GM10266 (cell line): ENCODE measurements around the gene FNDC3B.
A peak's percentile ranks its signal among the peaks of the same experiment; 100 is the strongest.

Experiments used
- DNase-seq: peaks from one replicate; pipeline ENCODE4 v3.0.0; 2012; ENCODE audit errors: extremely low spot score
- TF ChIP-seq, protein P1 (sequence below): IDR thresholded peaks from 2 replicates; pipeline ENCODE4 v1.5.1; 2012; ENCODE audit warnings: mild to moderate bottlenecking, low read depth; ENCODE audit not compliant: control insufficient read depth, insufficient read depth; ENCODE audit errors: missing control alignments

FNDC3B gene

DNA sequence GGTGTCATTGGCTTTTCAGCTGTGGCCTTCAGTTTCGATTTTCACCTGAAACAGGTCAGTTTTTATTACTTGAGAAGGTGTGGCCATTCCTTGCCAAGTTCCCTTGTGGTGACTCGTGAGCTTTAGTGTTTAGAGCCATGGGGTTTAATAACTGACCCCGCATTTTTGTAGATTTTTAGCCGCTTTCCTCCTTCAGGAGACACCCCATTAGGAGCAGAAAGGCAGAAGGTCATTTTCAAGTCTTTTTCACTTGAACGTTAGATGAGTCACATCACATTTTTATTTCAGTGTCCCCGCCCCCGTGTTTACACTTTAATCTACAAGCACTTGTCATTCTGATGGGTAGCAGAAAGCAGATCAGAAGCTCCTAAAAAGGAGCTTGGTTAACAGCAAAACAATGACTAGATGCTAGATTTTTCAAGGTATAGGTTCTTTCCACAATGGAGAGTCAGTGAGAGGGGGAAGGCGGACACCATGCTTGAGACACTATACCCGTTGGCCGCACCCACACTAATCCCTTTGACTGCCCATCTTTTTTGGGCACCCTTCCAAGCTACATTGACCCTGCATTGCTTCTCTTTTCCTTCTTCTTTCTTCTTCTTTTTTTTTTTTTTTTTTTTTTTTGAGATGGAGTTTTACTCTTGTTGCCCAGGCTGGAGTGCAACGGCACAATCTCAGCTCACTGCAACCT lies 276.2 kb downstream of the FNDC3B start:
- no peak for DNase-seq
- TF ChIP-seq, protein P1, sequence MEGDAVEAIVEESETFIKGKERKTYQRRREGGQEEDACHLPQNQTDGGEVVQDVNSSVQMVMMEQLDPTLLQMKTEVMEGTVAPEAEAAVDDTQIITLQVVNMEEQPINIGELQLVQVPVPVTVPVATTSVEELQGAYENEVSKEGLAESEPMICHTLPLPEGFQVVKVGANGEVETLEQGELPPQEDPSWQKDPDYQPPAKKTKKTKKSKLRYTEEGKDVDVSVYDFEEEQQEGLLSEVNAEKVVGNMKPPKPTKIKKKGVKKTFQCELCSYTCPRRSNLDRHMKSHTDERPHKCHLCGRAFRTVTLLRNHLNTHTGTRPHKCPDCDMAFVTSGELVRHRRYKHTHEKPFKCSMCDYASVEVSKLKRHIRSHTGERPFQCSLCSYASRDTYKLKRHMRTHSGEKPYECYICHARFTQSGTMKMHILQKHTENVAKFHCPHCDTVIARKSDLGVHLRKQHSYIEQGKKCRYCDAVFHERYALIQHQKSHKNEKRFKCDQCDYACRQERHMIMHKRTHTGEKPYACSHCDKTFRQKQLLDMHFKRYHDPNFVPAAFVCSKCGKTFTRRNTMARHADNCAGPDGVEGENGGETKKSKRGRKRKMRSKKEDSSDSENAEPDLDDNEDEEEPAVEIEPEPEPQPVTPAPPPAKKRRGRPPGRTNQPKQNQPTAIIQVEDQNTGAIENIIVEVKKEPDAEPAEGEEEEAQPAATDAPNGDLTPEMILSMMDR: no peak

- TF ChIP-seq, protein P1: no peak
- no peak for DNase-seq
Measured at GRCh38 chr3:172316758-172317157, 277.4 kb downstream of the FNDC3B start.

DNA sequence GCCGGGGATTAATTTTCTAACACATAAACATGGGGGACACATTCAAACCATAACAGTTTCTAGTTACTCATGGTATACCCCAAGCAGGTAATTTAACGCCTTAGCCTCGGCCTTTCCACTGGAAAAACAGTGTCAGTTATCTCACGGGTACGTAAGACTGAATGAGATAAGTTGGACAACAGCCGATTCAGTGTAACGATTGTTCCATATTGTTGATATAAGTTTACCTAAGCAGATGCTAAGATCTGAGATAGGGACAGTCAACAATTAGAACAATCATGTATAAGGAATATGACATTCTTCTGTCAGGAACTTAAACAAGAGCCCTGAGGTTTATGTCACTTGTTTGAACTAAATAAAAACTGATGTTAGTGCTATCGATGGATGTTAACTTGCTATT lies 278.1 kb downstream of the FNDC3B start:
- no peak for DNase-seq
- TF ChIP-seq, protein P1: no peak

- peak; percentile 54 for DNase-seq
- TF ChIP-seq, protein P1: no peak
Measured at GRCh38 chr3:172317984-172318383, 278.6 kb downstream of the FNDC3B start.

- TF ChIP-seq, protein P1: no peak
- DNase-seq: no peak
Measured at GRCh38 chr3:172319595-172319994, 280.2 kb downstream of the FNDC3B start.

DNA sequence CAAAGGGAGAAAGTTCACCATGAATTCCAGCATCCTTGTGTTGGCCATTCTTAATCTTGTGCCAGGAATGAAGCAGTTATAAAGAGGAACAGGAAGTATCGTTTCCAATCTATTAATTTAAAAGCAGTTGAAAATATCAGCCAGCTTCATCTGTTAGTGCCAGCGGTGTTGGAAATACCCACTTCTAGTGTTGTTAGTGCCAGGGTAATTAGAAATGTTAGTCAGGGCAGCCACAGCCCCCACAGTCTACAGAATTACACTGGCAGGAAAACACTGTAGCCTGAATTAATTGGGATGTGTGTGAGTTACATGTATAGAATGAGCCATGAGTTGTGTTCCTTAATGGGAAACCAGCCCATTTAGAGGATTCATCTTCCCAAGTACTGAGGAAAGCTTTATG lies 281.1 kb downstream of the FNDC3B start:
- no peak for DNase-seq
- TF ChIP-seq, protein P1: no peak

DNA sequence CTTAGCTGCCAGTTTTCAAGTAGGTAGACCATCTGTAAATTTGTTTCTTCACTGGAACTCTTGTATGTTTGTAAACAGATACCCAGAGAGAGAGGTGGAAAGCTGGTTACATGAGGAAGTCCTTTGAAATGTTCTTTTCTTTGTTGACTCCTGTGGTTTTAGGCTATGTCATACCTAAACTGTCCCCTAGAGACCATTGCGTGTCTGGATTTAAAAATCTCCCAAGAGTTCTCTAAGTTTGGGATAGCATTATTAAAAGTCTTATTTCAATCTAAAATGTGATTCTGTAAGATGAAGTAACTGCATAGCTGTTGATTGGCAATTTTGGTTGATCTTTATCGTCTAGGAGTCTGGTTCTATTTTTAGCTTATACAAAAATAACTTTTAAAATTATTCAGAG lies 281.7 kb downstream of the FNDC3B start:
- DNase-seq: peak; percentile 64
- TF ChIP-seq, protein P1: no peak
